COR-L47 (cell line): ENCODE measurements around the gene SLC22A24.
"Not testable (repeated sequence)": the region's sequence is repeated elsewhere in the genome, so short reads cannot be mapped to it uniquely, and the experiment has no call there.

Experiments used
- DNase-seq: peaks from one replicate; lab custom pipeline; 2025; lab: John Stamatoyannopoulos, UW

The SLC22A24 gene

GRCh38 chr11:63144121-63144520 is at the start of gene SLC22A24:
Gene SLC22A24 (minus strand): TSS chr11:63144221. CDS start chr11:63143779, 442 bp downstream.
- no peak for DNase-seq

- DNase-seq = no peak
Measured at GRCh38 chr11:63180536-63180935, 36.5 kb upstream of the SLC22A24 start.

- no peak for DNase-seq
Measured at GRCh38 chr11:63179432-63180041, 35.5 kb upstream of the SLC22A24 start.

GRCh38 chr11:63177872-63178271 is 33.9 kb upstream of the SLC22A24 start:
- no peak for DNase-seq

- no peak for DNase-seq
Measured at GRCh38 chr11:63165706-63166310, 21.8 kb upstream of the SLC22A24 start.

GRCh38 chr11:63155794-63156193 is 11.8 kb upstream of the SLC22A24 start:
- no peak for DNase-seq

GRCh38 chr11:63146581-63146980 is 2.6 kb upstream of the SLC22A24 start:
- no peak for DNase-seq

- no peak for DNase-seq
Measured at GRCh38 chr11:63142459-63142858, 1.6 kb downstream of the SLC22A24 start.

GRCh38 chr11:63132985-63133775 is 10.8 kb downstream of the SLC22A24 start:
- DNase-seq = no peak

GRCh38 chr11:63099555-63099954 is 44.5 kb downstream of the SLC22A24 start:
- no peak for DNase-seq

- DNase-seq = no peak
Measured at GRCh38 chr11:63080682-63081081, 63.3 kb downstream of the SLC22A24 start.

- DNase-seq = not testable (repeated sequence)
Measured at GRCh38 chr11:63046203-63046602, 97.8 kb downstream of the SLC22A24 start.

- DNase-seq = no peak
Measured at GRCh38 chr11:63042596-63042995, 101.4 kb downstream of the SLC22A24 start.

- no peak for DNase-seq
Measured at GRCh38 chr11:63032457-63032856, 111.6 kb downstream of the SLC22A24 start.
